Bronchial epithelial cell (primary cell): Measurements from ENCODE around the gene CARD19. TPM values are rescaled to one million over a fixed set of nuclear protein-coding genes. Genes with fewer than 3 reads are reported as not detected.

Experiments
- DNase-seq: peaks from one replicate; pipeline ENCODE4 v3.0.0-alpha.2; 2010; ENCODE audit warnings: low read depth
- FAIRE-seq: peaks from 2 replicates; lab custom pipeline; 2011; peaks lifted over from hg19 to GRCh38; lab: Jason Lieb, UNC
- H3K27me3 ChIP-seq: 2 replicates; pipeline ENCODE4 v1.5.1; 2011; ENCODE audit warnings: low read length; ENCODE audit not compliant: control insufficient read depth, insufficient read depth
- H3K36me3 ChIP-seq: 2 replicates; pipeline ENCODE4 v1.5.1; 2011; ENCODE audit warnings: low read length; ENCODE audit not compliant: control insufficient read depth, insufficient read depth
- H3K4me3 ChIP-seq: 2 replicates; pipeline ENCODE4 v1.5.1; 2011; ENCODE audit warnings: mild to moderate bottlenecking, low read depth, low read length, control low read depth
- total RNA-seq: library from RNA; depleted of rRNA; stranded (reverse); fragments of >200 nt; gene quantifications from 2 replicates; pipeline ENCODE4 v1.2.1, GENCODE V29; 2014
- TF ChIP-seq, protein P1 (sequence below): IDR thresholded peaks from 2 replicates; pipeline ENCODE4 v1.5.1; 2011; ENCODE audit warnings: mild to moderate bottlenecking, moderate library complexity, low read length, control low read depth, inconsistent platforms; ENCODE audit not compliant: insufficient read depth, severe bottlenecking

The CARD19 gene
- total RNA-seq, 1 donor from 2014 or later = 43.4 TPM

DNA sequence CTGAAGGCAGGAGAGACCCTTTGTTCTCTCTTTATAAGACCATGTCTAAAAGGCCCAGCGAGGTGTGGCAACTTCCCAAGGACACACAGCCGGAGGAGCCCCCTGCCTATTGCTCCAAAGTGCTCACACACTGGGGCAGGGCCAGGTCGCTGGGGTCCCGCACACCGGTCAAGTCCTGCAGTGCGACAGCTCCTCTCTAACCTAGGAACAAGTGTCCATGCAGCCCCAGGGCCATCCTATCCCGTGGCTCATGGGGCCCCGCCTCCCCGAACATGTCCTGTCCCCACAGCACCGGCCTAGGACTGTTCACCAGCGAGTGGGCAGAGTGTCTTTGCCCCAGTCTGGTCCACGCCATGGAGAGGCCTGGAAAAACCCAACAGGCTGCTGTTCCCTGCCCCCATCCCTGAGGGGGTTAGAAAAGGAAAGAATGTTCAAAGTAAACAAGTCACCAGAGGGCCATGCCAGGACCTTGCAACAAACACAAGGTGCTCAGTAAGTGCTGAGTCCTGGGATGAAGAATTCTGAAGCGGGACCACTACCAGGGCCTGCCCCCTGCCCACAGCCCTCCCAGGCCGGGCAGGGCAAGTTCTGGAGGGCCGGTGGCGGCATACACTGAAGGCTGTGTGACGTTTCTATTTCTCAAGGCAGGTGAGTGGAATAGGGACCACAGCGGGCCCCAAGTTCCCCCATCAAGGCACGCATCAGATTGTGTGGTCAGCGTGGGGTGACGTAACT lies 37.1 kb downstream of the CARD19 start:
- FAIRE-seq = no peak
- Histone ChIP-seq H3K36me3 (peaks cover 7% of the 10 kb centered on the region), H3K4me3 (peak overlapping the region; percentile 86), H3K27me3 (no peaks in the 10 kb centered on the region)
- TF ChIP-seq, protein P1, sequence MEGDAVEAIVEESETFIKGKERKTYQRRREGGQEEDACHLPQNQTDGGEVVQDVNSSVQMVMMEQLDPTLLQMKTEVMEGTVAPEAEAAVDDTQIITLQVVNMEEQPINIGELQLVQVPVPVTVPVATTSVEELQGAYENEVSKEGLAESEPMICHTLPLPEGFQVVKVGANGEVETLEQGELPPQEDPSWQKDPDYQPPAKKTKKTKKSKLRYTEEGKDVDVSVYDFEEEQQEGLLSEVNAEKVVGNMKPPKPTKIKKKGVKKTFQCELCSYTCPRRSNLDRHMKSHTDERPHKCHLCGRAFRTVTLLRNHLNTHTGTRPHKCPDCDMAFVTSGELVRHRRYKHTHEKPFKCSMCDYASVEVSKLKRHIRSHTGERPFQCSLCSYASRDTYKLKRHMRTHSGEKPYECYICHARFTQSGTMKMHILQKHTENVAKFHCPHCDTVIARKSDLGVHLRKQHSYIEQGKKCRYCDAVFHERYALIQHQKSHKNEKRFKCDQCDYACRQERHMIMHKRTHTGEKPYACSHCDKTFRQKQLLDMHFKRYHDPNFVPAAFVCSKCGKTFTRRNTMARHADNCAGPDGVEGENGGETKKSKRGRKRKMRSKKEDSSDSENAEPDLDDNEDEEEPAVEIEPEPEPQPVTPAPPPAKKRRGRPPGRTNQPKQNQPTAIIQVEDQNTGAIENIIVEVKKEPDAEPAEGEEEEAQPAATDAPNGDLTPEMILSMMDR = no peak
- DNase-seq = no peak

DNA sequence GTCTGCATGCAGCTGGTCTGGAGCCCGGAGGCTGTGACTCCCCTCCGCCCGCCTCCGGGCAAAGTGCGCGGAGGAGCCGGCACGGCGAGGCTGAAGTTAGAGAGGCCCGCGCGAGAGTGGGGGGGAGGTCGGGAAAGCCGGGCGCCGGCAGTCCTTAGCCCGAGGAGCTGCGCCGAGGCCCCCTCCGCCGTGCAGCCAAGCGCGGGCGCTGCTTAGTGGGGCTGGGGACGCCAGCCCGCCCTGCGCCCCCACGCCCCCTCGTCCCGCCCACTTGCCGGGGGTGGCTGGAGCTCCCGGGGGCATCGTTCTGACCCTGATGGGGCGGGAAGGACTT lies 37.6 kb downstream of the CARD19 start:
- TF ChIP-seq, protein P1 = no peak
- Histone ChIP-seq H3K36me3 (peaks cover 7% of the 10 kb centered on the region), H3K27me3 (no peaks in the 10 kb centered on the region), H3K4me3 (peak overlapping the region; percentile 86)
- DNase-seq (no peak), FAIRE-seq (no peak)

DNA sequence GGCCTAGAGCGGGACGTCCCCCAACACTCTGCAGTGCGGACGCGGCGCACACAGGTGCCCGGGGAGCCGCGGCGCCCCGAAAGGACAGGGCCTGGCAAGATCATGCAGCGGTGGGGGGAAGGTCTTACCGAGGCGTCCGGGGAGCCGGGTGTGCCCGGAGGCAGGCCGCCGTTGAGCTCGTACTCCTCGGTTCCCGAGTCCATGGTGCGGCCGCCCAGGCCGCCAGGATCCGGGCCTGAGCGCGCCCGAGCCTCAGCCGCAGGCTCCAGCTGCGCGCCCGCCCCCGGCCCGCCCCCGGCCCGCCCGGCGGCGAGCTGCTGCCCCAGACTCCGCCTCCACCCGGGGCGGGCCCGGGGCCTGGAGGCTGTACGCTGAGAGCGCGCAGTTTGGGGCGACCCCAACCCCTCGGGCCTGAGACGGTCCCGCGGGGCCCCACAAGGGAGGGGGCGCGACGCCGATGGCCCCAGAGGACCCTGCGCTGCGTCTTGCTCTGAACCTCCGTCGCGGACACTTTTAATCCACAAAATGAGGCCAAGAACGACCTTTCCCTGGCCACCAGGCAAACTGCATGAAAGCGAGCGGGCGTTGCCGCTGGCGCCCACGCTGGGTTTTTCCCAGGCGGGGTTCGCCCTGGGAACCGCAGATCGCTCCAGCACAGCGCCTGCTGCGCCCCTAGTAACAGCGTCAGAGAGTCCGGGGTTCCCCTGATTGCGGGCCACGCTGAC lies 38.2 kb downstream of the CARD19 start, which contains the start of gene NINJ1:
TSS of gene NINJ1 (minus strand) at position 237 of the 725 bp plus-strand sequence. CDS start at position 203, 34 bp downstream.
- peak; percentile 75 for DNase-seq
- H3K27me3 ChIP-seq = no peaks in the 10 kb centered on the region
- H3K4me3 ChIP-seq = peak within 1 kb of the TSS; percentile 86
- TF ChIP-seq, protein P1 = no peak
- H3K36me3 ChIP-seq = peaks cover 7% of the 10 kb centered on the region
- no peak for FAIRE-seq

DNA sequence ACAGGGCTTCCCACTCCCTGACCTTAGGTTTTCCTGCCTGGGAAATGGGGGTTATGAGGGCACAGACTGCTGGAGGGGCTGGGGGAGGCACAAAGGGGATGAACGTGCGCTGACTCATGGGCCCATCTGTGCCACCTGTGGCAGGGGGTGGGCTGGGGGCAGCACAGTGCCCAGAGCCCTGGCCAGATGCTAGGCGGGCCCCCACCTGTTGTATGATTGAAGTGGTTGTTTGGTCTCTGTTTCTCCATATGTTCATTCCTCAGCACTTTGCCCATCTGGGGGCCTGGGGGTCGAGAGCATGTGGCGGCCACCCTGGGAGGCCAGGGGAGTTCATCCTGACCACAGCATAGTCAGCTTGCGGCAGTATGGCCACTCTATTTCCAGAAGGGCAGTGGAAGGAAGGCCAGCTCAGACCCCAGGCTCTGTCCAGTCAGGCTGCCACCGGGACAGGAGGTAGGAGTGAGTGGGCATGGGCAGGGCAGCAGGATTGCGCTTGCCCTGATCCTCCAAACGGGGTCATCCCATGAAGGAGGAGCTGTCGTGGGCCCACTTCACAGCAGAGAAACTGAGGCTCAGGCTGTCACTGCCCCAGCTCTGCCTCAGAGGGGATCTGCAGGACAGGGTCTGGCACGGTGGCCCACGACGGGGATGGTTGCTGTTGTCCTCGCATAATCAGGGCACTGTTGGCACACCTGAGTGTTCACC lies 38.9 kb downstream of the CARD19 start:
- peak overlapping the region; percentile 86 for H3K4me3 ChIP-seq
- TF ChIP-seq, protein P1 = no peak
- FAIRE-seq (no peak), DNase-seq (no peak)
- H3K36me3 ChIP-seq = peaks cover 7% of the 10 kb centered on the region
- H3K27me3 ChIP-seq = no peaks in the 10 kb centered on the region

DNA sequence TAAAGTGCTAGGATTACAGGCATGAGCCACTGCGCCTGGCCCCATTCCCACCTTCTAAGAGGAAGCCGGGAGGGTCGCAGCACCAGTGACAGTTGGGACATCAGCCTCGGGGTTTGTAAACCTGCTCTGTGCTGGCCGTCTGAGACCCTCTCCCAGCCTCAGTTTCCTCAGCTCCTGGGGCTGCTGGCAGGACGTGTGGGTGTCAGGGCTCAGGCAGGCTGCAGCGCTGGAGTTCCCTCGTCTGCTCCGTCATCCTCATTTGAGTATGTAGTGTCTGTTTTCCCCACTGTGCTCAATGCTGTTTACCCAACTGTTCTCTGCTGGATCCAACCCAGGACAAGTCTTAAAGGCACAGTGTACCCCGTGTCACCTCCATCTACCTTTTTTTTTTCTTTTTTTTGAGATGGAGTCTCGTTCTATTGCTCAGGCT lies 40.0 kb downstream of the CARD19 start:
- TF ChIP-seq, protein P1 = no peak
- no peaks in the 10 kb centered on the region for H3K27me3 ChIP-seq
- peaks cover 6% of the 10 kb centered on the region for H3K36me3 ChIP-seq
- no peak overlapping the region for H3K4me3 ChIP-seq
- no peak for DNase-seq
- FAIRE-seq = no peak
